GM12878 (cell line): ENCODE results near the gene ERVFRD-1. TPM values are rescaled to one million over a fixed set of nuclear protein-coding genes. Genes with fewer than 3 reads are reported as not detected.

ENCODE experiments used
- ATF3 ChIP-seq: IDR thresholded peaks from 2 replicates; pipeline ENCODE4 v1.6.1; 2011; ENCODE audit warnings: low read depth, mild to moderate bottlenecking, low read length, moderate library complexity, borderline replicate concordance; ENCODE audit errors: extremely low read depth
- BHLHE40 ChIP-seq, 2 experiments: fragments of 450-650 bp in 1 of 2; IDR thresholded peaks; 2 replicates each; pipeline ENCODE4 v1.6.1; 2011 to 2017; ENCODE audit warnings: low read depth in 2 of 2, borderline replicate concordance in 1 of 2, improper control_type of control experiment in 1 of 2, low read length in 1 of 2, mild to moderate bottlenecking in 1 of 2
- CBFB ChIP-seq: IDR thresholded peaks from 2 replicates; pipeline ENCODE4 v1.6.1; 2016; ENCODE audit warnings: antibody characterized with exemption, low read depth
- CBX5 ChIP-seq: sonication (generic); IDR thresholded peaks from 2 replicates; pipeline ENCODE4 v1.6.1; 2016; ENCODE audit warnings: low read depth, moderate library complexity, mild to moderate bottlenecking, inconsistent platforms
- DPF2 ChIP-seq: fragments of 450-650 bp; IDR thresholded peaks from 2 replicates; pipeline ENCODE4 v1.6.1; 2017; ENCODE audit warnings: mild to moderate bottlenecking
- FOS ChIP-seq: IDR thresholded peaks from 3 replicates; pipeline ENCODE4 v1.6.1; 2011; ENCODE audit warnings: borderline replicate concordance; ENCODE audit not compliant: insufficient read length; ENCODE audit errors: extremely low read depth
- MAX ChIP-seq: IDR thresholded peaks from 2 replicates; pipeline ENCODE4 v1.6.1; 2012; ENCODE audit warnings: low read depth, low read length, improper control_type of control experiment
- MTA3 ChIP-seq: IDR thresholded peaks from 2 replicates; pipeline ENCODE4 v1.6.1; 2012; ENCODE audit warnings: low read length, inconsistent platforms, borderline replicate concordance
- NKRF ChIP-seq: fragments of 450-650 bp; conservative IDR thresholded peaks from 2 replicates; pipeline ENCODE4 v1.6.1; 2017; ENCODE audit warnings: mild to moderate bottlenecking, moderate library complexity
- NR2C1 ChIP-seq: fragments of 450-650 bp; IDR thresholded peaks from 2 replicates; pipeline ENCODE4 v1.6.1; 2017; ENCODE audit warnings: antibody characterized with exemption, mild to moderate bottlenecking, moderate library complexity
- POLR2AphosphoS5 ChIP-seq: IDR thresholded peaks from 2 replicates; pipeline ENCODE4 v1.6.1; 2011; ENCODE audit warnings: mild to moderate bottlenecking, low read length, inconsistent platforms
- RUNX3 ChIP-seq: IDR thresholded peaks from 2 replicates; pipeline ENCODE4 v1.6.1; 2012; ENCODE audit warnings: low read length, inconsistent platforms
- SMARCA5 ChIP-seq: fragments of 450-650 bp; IDR thresholded peaks from 2 replicates; pipeline ENCODE4 v1.6.1; 2017; ENCODE audit warnings: mild to moderate bottlenecking
- TCF3 ChIP-seq: IDR thresholded peaks from 2 replicates; pipeline ENCODE4 v1.6.1; 2012; ENCODE audit warnings: low read depth, mild to moderate bottlenecking, low read length, borderline replicate concordance; ENCODE audit not compliant: insufficient read depth
- YY1 ChIP-seq: IDR thresholded peaks from 2 replicates; pipeline ENCODE4 v1.6.1; 2011; ENCODE audit warnings: low read depth, mild to moderate bottlenecking, low read length
- ZBED1 ChIP-seq: IDR thresholded peaks from 2 replicates; pipeline ENCODE4 v1.6.1; 2016; ENCODE audit warnings: borderline replicate concordance
- ZSCAN29 ChIP-seq: fragments of 450-650 bp; IDR thresholded peaks from 2 replicates; pipeline ENCODE4 v1.6.1; 2017; ENCODE audit warnings: mild to moderate bottlenecking, moderate library complexity
- polyA plus RNA-seq, 11 experiments: library from polyadenylated mRNA; depleted of rRNA in 4 of 11; unstranded in 6 of 11; stranded (reverse) in 5 of 11; fragments of >200 nt; fragmentation: Nextera tagmentation in 4 of 11; fragmentation: Illumina TruSeq in 1 of 11; extraction: Ambion mirVana in 4 of 11; extraction: Trizol in 1 of 11; gene quantifications; 1 replicate in 1 of 11; 2 replicates in 10 of 11; pipeline versions ENCODE4 v1.2.1 to v1.2.3, GENCODE V29; 2011 to 2016; ENCODE audit warnings: inconsistent platforms in 2 of 11, missing spikeins in 2 of 11, low read depth in 1 of 11
- total RNA-seq, 4 experiments: library from RNA; depleted of rRNA in 3 of 4; stranded (reverse); fragments of >200 nt in 3 of 4; fragmentation: Illumina TruSeq in 1 of 4; extraction: Trizol in 1 of 4; gene quantifications; 2 replicates each; pipeline versions ENCODE4 v1.2.1 to v1.2.3, GENCODE V29; 2013 to 2021
- TF ChIP-seq, protein P1 (sequence below): fragments of 450-650 bp; IDR thresholded peaks from 2 replicates; pipeline ENCODE4 v1.6.1; 2016; ENCODE audit warnings: mild to moderate bottlenecking

Gene ERVFRD-1
- total and polyA plus RNA-seq, 10 of the 15 experiments (the other 5 are each of a cell fraction or from before 2014, with no cell fraction given), result 0.03 to 0.11 (median 0.07) TPM; not detected in 7

- TF ChIP-seq ZSCAN29 (no peak), YY1 (no peak), BHLHE40 (IDR thresholded peaks at IDR 0.05; ENCODE audit: borderline replicate concordance in 1 of 2, low read depth in 2 of 2, low read length in 1 of 2) (peak in 1 of 2 experiments; percentile 45; a peak in 1 of 4 replicates), CBFB (no peak), FOS (no peak), NKRF (peak; percentile 18), RUNX3 (no peak), DPF2 (no peak), POLR2AphosphoS5 (peak; percentile 69; the same call in 1 of the 2 replicates), SMARCA5 (no peak), CBX5 (0 out of 2 replicates have a peak, but pooled peaks have one; percentile 9), TCF3 (no peak), MAX (no peak), ZBED1 (no peak), ATF3 (no peak), NR2C1 (no peak), MTA3 (no peak)
- TF ChIP-seq, protein P1, sequence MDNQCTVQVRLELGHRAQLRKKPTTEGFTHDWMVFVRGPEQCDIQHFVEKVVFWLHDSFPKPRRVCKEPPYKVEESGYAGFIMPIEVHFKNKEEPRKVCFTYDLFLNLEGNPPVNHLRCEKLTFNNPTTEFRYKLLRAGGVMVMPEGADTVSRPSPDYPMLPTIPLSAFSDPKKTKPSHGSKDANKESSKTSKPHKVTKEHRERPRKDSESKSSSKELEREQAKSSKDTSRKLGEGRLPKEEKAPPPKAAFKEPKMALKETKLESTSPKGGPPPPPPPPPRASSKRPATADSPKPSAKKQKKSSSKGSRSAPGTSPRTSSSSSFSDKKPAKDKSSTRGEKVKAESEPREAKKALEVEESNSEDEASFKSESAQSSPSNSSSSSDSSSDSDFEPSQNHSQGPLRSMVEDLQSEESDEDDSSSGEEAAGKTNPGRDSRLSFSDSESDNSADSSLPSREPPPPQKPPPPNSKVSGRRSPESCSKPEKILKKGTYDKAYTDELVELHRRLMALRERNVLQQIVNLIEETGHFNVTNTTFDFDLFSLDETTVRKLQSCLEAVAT, result peak; percentile 60; the same call in 1 of the 2 replicates
Measured at GRCh38 chr6:11093376-11093625, 18.2 kb downstream of the ERVFRD-1 start (continued).
